ENCODE data around the gene HSPG2.
"Not testable (repeated sequence)": the region's sequence is repeated elsewhere in the genome, so short reads cannot be mapped to it uniquely, and the experiment has no call there.

The HSPG2 gene

GRCh38 chr1:21823980-21824702 lies 113.0 kb downstream of the HSPG2 start:
- no peak for DNase-seq (ENCODE audit: low spot score)

- no peak for DNase-seq (ENCODE audit: low spot score)
Observed at GRCh38 chr1:21823206-21823979, 113.7 kb downstream of the HSPG2 start.

- DNase-seq (ENCODE audit: low spot score) = no peak
Observed at GRCh38 chr1:21822349-21822748, 114.8 kb downstream of the HSPG2 start.

GRCh38 chr1:21821385-21822019 lies 115.6 kb downstream of the HSPG2 start:
- DNase-seq (ENCODE audit: low spot score) = no peak

- DNase-seq (ENCODE audit: low spot score) = no peak
Observed at GRCh38 chr1:21820597-21821232, 116.4 kb downstream of the HSPG2 start.

- DNase-seq (ENCODE audit: low spot score) = peak; percentile 40
Observed at GRCh38 chr1:21818656-21819055, 118.5 kb downstream of the HSPG2 start.

- no peak for DNase-seq (ENCODE audit: low spot score)
Observed at GRCh38 chr1:21816602-21817302, 120.4 kb downstream of the HSPG2 start.

GRCh38 chr1:21815724-21816321 lies 121.3 kb downstream of the HSPG2 start:
- no peak for DNase-seq (ENCODE audit: low spot score)

- no peak for DNase-seq (ENCODE audit: low spot score)
Observed at GRCh38 chr1:21814981-21815582, 122.0 kb downstream of the HSPG2 start.

GRCh38 chr1:21814241-21814918 lies 122.7 kb downstream of the HSPG2 start:
- peak; percentile 6 for DNase-seq (ENCODE audit: low spot score)

GRCh38 chr1:21813542-21813941 lies 123.6 kb downstream of the HSPG2 start:
- DNase-seq (ENCODE audit: low spot score) = no peak

GRCh38 chr1:21811875-21812305 lies 125.2 kb downstream of the HSPG2 start, which contains the start of gene LDLRAD2:
LDLRAD2 (plus strand) TSS chr1:21812265; CDS start chr1:21812452, 187 bp downstream.
- no peak for DNase-seq (ENCODE audit: low spot score)

GRCh38 chr1:21804536-21804935 lies 132.6 kb downstream of the HSPG2 start:
- DNase-seq (ENCODE audit: low spot score) = no peak

GRCh38 chr1:21801100-21801499 lies 136.0 kb downstream of the HSPG2 start:
- DNase-seq (ENCODE audit: low spot score) = no peak

- DNase-seq (ENCODE audit: low spot score) = no peak
Observed at GRCh38 chr1:21799730-21800129, 137.4 kb downstream of the HSPG2 start.

- no peak for DNase-seq (ENCODE audit: low spot score)
Observed at GRCh38 chr1:21795075-21795474, 142.0 kb downstream of the HSPG2 start.

GRCh38 chr1:21794656-21795055 lies 142.5 kb downstream of the HSPG2 start:
- DNase-seq (ENCODE audit: low spot score) = no peak

- no peak for DNase-seq (ENCODE audit: low spot score)
Observed at GRCh38 chr1:21793104-21793503, 144.0 kb downstream of the HSPG2 start.

- DNase-seq (ENCODE audit: low spot score) = no peak
Observed at GRCh38 chr1:21786640-21787039, 150.5 kb downstream of the HSPG2 start.

- DNase-seq (ENCODE audit: low spot score) = not testable (repeated sequence)
Observed at GRCh38 chr1:21785764-21786163, 151.3 kb downstream of the HSPG2 start.

Data from activated CD4-positive, alpha-beta T cell treated with anti-CD3 and anti-CD28 coated beads, Interleukin-2, Interleukin-4, amounts not matched to agents 100 ng/mL and 50 ng/mL, durations not matched to agents 16 hours and 8 hours (primary cell).